LNCAP (cell line): Measurements from ENCODE around the gene RPS10.

Source experiments
- TF ChIP-seq, protein P1 (sequence below): fragments of 450-650 bp; IDR thresholded peaks from 2 replicates; pipeline ENCODE4 v1.5.1; 2017; ENCODE audit warnings: mild to moderate bottlenecking

Gene RPS10

DNA sequence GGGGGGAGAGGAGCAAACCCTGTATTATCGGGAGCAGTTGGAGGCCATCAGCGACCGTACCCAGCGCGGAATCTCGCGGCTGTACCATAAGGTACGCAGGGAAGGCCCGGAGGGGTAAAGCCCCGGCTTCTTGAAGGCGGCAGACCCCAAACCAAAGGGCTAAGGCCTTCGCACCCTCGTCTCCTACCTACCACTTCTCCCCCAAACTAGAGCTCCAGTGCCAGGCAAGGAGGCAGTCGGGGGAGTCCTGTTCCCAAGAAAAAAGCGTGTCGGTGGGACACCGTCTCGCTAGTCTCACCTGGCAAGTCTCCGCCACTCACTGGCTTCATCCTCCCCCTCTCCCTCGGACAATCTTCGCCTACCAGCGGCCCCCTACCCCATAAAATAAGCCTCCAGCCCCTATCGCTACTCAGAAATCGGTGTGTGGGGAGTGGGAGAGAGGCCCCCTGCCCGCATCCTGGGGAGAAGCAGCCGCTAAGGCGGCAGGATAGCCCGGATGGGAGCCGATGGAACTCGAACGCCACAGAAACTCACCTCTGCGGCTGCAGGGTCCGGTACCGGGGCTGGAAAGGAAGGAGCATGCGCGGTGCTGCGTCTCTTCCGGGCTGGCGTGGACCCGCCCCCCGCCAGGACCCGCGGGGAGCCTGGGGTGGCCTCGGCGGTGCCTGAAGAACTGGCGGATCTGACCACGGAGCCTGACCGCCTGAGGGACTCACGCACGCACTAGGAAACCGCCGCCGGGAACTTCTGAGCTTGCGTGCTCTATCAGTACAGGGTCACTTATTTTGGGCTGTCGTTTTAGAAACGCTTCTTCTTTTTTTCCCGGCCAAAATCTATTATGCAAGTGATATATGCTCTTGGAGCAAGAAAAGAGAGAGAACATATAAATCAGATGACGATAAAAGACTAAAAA lies at the start of gene RPS10:
TSS of gene RPS10 (minus strand) at position 572 of the 913 bp plus-strand sequence. CDS start 848 bp downstream, outside the sequence.
- TF ChIP-seq, protein P1, sequence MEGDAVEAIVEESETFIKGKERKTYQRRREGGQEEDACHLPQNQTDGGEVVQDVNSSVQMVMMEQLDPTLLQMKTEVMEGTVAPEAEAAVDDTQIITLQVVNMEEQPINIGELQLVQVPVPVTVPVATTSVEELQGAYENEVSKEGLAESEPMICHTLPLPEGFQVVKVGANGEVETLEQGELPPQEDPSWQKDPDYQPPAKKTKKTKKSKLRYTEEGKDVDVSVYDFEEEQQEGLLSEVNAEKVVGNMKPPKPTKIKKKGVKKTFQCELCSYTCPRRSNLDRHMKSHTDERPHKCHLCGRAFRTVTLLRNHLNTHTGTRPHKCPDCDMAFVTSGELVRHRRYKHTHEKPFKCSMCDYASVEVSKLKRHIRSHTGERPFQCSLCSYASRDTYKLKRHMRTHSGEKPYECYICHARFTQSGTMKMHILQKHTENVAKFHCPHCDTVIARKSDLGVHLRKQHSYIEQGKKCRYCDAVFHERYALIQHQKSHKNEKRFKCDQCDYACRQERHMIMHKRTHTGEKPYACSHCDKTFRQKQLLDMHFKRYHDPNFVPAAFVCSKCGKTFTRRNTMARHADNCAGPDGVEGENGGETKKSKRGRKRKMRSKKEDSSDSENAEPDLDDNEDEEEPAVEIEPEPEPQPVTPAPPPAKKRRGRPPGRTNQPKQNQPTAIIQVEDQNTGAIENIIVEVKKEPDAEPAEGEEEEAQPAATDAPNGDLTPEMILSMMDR, result no peak

DNA sequence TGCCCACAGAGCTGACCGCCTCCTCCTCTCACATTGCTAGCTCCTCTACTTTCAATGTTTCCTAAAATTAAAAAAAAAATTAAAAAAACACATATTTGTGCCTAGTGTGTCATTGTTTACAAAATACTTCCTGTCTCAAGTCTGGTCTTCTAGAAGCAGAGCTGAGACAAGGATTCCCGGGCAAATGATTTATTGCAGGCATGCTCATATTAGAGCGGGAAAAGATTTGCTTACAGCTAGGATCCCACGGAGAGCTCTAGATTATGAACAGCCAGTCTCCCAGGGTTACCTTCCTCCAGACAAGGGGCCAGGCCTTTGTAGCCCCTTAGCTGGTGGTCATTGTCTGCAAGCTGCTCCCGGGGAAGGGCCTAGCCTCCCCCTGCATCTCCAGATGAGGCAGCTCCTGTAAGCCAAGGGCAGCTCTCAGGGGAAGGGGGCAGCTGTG lies 49.4 kb upstream of the RPS10 start:
- TF ChIP-seq, protein P1, result no peak

DNA sequence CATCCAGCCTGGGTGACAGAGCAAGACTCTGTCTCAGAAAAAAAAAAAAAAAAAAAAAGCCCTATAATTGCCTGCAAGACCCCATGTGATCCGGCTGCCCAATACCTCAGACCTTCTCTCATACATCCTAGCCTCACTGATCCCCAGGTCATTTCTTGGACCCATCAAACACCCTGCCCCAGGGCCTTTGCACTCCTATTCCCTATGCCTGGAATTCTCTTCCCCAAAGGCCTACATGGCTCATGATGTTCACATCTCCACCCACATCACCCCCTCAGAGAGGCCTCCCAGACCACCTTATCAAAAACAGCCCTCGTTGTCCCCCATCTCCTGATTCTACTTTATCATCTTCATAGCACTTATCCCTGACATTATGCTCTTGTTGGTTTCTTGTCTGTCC lies 48.9 kb upstream of the RPS10 start:
- TF ChIP-seq, protein P1, result no peak

DNA sequence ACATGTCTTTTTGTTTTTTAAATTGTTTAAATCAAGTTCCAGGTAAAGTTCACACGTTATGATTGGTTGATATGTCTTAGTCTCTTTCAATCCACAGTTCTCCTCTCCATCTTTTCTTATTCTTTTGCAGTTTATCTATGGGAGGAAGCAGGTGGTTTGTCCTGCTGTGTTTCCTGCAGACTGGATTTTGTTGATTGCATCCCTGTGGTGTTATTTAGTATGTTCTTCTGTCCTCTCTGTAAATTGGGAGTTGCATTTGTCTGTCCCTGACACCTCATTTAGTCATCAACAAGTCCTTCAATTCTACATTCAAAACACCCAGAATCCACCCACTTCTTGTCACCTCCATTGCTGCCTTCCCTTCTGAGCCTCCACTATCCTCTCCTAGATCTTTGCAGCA lies 48.1 kb upstream of the RPS10 start:
- TF ChIP-seq, protein P1, result no peak

GRCh38 chr6:34472425-34472824 lies 46.6 kb upstream of the RPS10 start:
- TF ChIP-seq, protein P1, result no peak

- TF ChIP-seq, protein P1, result no peak
Measured at GRCh38 chr6:34469499-34469898, 43.6 kb upstream of the RPS10 start.

DNA sequence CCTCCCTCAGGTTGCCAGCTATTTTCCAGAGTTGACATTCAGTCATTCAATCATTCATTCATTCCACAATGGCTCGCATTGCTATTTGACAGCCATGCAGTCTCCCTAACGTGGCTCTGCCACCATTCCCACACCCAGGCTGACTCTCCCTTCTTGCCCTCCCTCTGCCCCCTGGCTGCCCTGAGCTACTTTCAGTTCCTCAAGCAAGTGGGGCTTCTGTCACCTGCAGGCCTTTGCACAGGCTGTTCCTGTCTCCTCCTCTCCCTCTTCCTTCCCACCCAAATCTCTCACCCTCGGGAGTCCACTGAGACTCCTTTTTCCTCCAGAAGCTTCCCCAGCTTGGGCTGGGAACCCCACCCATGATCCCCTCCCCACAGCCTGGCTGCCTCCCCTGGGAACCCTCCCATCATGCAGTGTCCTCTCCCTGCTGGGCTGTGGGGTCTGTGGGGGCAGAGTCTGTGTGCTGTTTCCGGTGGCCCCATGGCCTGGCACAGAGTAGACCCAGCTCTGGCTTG lies 42.6 kb upstream of the RPS10 start:
- TF ChIP-seq, protein P1, result no peak
